IMR-90 (cell line): ENCODE results near the gene FIBCD1.

Experiments
- BHLHE40 ChIP-seq: fragments of 150-350 bp; IDR thresholded peaks from 2 replicates; pipeline ENCODE4 v1.6.1; 2016; ENCODE audit warnings: mild to moderate bottlenecking, low read depth, low read length
- CEBPB ChIP-seq: IDR thresholded peaks from 2 replicates; pipeline ENCODE4 v1.6.1; 2012; ENCODE audit warnings: low read depth, low read length, improper control_type of control experiment
- CTCF ChIP-seq: conservative IDR thresholded peaks from 2 replicates; pipeline ENCODE4 v1.5.1; 2012; ENCODE audit warnings: mild to moderate bottlenecking, low read depth, low read length, improper control_type of control experiment
- POLR2A ChIP-seq: IDR thresholded peaks from 2 replicates; pipeline ENCODE4 v1.6.1; 2012; ENCODE audit warnings: mild to moderate bottlenecking, low read depth, low read length
- TF ChIP-seq, protein P1 (sequence below): fragments of 150-350 bp; IDR thresholded peaks from 2 replicates; pipeline ENCODE4 v1.6.1; 2016; ENCODE audit warnings: low read depth, mild to moderate bottlenecking, low read length, moderate library complexity, borderline replicate concordance

GRCh38 chr9:130948266-130948665, 9.2 kb upstream of the FIBCD1 start:
- TF ChIP-seq POLR2A, result no peak
- TF ChIP-seq CTCF, result no peak
- no peak for TF ChIP-seq CEBPB
- TF ChIP-seq, protein P1, sequence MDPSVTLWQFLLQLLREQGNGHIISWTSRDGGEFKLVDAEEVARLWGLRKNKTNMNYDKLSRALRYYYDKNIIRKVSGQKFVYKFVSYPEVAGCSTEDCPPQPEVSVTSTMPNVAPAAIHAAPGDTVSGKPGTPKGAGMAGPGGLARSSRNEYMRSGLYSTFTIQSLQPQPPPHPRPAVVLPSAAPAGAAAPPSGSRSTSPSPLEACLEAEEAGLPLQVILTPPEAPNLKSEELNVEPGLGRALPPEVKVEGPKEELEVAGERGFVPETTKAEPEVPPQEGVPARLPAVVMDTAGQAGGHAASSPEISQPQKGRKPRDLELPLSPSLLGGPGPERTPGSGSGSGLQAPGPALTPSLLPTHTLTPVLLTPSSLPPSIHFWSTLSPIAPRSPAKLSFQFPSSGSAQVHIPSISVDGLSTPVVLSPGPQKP, result no peak
- no peak for TF ChIP-seq BHLHE40
